Measurements from ENCODE around the gene TULP1.
A peak's percentile ranks its signal among the peaks of the same experiment; 100 is the strongest.

Gene TULP1

GRCh38 chr6:35492974-35493284 is 19.8 kb downstream of the TULP1 start:
- TF ChIP-seq CREB1 (IDR thresholded peaks at IDR 0.05; ENCODE audit: low read depth) (no peak), CEBPB (IDR thresholded peaks at IDR 0.05) (no peak), YY1 (IDR thresholded peaks at IDR 0.05; ENCODE audit: low read depth) (no peak), TCF12 (IDR thresholded peaks at IDR 0.05; ENCODE audit: low read depth) (no peak), EGR1 (IDR thresholded peaks at IDR 0.05) (no peak), NFIC (IDR thresholded peaks at IDR 0.05) (no peak), TEAD4 (IDR thresholded peaks at IDR 0.05) (no peak), RAD21 (IDR thresholded peaks at IDR 0.05; ENCODE audit: low read depth) (no peak), REST (IDR thresholded peaks at IDR 0.05; ENCODE audit: low read depth) (no peak), USF1 (IDR thresholded peaks at IDR 0.05) (no peak), EP300 (IDR thresholded peaks at IDR 0.05; ENCODE audit: borderline replicate concordance) (no peak)

- TF ChIP-seq TCF12 (IDR thresholded peaks at IDR 0.05; ENCODE audit: low read depth) (no peak), EGR1 (IDR thresholded peaks at IDR 0.05) (no peak), FOXM1 (IDR thresholded peaks at IDR 0.05; ENCODE audit: borderline replicate concordance, low read depth) (no peak), RAD21 (IDR thresholded peaks at IDR 0.05; ENCODE audit: low read depth) (no peak), TAF1 (IDR thresholded peaks at IDR 0.05; ENCODE audit: low read depth) (no peak), NFIC (IDR thresholded peaks at IDR 0.05) (no peak), YY1 (IDR thresholded peaks at IDR 0.05; ENCODE audit: low read depth) (no peak), TEAD4 (IDR thresholded peaks at IDR 0.05) (no peak), REST (IDR thresholded peaks at IDR 0.05; ENCODE audit: low read depth) (no peak), CREB1 (IDR thresholded peaks at IDR 0.05; ENCODE audit: low read depth) (no peak), CEBPB (IDR thresholded peaks at IDR 0.05) (no peak), ZBTB7A (IDR thresholded peaks at IDR 0.05; ENCODE audit: low read depth) (no peak), EP300 (IDR thresholded peaks at IDR 0.05; ENCODE audit: borderline replicate concordance) (no peak), USF1 (IDR thresholded peaks at IDR 0.05) (no peak), MAX (IDR thresholded peaks at IDR 0.05) (no peak)
Measured at GRCh38 chr6:35492258-35492973, 20.3 kb downstream of the TULP1 start.

- no peak for TF ChIP-seq FOXM1 (IDR thresholded peaks at IDR 0.05; ENCODE audit: borderline replicate concordance, low read depth)
- TF ChIP-seq REST (IDR thresholded peaks at IDR 0.05; ENCODE audit: low read depth) = peak; percentile 47
- TF ChIP-seq ZBTB7A (IDR thresholded peaks at IDR 0.05; ENCODE audit: low read depth) = peak; percentile 35; the same call in 1 of the 2 replicates
Measured at GRCh38 chr6:35491558-35492257, 21.0 kb downstream of the TULP1 start.

GRCh38 chr6:35490821-35491557 is 21.7 kb downstream of the TULP1 start:
- TF ChIP-seq EGR1 (IDR thresholded peaks at IDR 0.05) = no peak
- TF ChIP-seq NFIC (IDR thresholded peaks at IDR 0.05) = no peak
- no peak for TF ChIP-seq CEBPB (IDR thresholded peaks at IDR 0.05)
- TF ChIP-seq REST (IDR thresholded peaks at IDR 0.05; ENCODE audit: low read depth) = no peak
- TF ChIP-seq MAX (IDR thresholded peaks at IDR 0.05) = no peak
- no peak for TF ChIP-seq CREB1 (IDR thresholded peaks at IDR 0.05; ENCODE audit: low read depth)
- TF ChIP-seq TAF1 (IDR thresholded peaks at IDR 0.05; ENCODE audit: low read depth) = no peak
- no peak for TF ChIP-seq FOXM1 (IDR thresholded peaks at IDR 0.05; ENCODE audit: borderline replicate concordance, low read depth)
- no peak for TF ChIP-seq YY1 (IDR thresholded peaks at IDR 0.05; ENCODE audit: low read depth)
- no peak for TF ChIP-seq ZBTB7A (IDR thresholded peaks at IDR 0.05; ENCODE audit: low read depth)
- TF ChIP-seq EP300 (IDR thresholded peaks at IDR 0.05; ENCODE audit: borderline replicate concordance) = no peak
- TF ChIP-seq RAD21 (IDR thresholded peaks at IDR 0.05; ENCODE audit: low read depth) = no peak
- no peak for TF ChIP-seq TEAD4 (IDR thresholded peaks at IDR 0.05)
- TF ChIP-seq USF1 (IDR thresholded peaks at IDR 0.05) = no peak
- TF ChIP-seq TCF12 (IDR thresholded peaks at IDR 0.05; ENCODE audit: low read depth) = no peak

Data from Ishikawa (cell line).